ENCODE measurements around the gene CRY2. TPM values are rescaled to one million over a fixed set of nuclear protein-coding genes. Genes with fewer than 3 reads are reported as not detected.

The CRY2 gene
- total and polyA plus RNA-seq, 2 of the 13 experiments (the other 11 are each of a cell fraction or from before 2014, with no cell fraction given): 10.1 to 12.2 TPM

DNA sequence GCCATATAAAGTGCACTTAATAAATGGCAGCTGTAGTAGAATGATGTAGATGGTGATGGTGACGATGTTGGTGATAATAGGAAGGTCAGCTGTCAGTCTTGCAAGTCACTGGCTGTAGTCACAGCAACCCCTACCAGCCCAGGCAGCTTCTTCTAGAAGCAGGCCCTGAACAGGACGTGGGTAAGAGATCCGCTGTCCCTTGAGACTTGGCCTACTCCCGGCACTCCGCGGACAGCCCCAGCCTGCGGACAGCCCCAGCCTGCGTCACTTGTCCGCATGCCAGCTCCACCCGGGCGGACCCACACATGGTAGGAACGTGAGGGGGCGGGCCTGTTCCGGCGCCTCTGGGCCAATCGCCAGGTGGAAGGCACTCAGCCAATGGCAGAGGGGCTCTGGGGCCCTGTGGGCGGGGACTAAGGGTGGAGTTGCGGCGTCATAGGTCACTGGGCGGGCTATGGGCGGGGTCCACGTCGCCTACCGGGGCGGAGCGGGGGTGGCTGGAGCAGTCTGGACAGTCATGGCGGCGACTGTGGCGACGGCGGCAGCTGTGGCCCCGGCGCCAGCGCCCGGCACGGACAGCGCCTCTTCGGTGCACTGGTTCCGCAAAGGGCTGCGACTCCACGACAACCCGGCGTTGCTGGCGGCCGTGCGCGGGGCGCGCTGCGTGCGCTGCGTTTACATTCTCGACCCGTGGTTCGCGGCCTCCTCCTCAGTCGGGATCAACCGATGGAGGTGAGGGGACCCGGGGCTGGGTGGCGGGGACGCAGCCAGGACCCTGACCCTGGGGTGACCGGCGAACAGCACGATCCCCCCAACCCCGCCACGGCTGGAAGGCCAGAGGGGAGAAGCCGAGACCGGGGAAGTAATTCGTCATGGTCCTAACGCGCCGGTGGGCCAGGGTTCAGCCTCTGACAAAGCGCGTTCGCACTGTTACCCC, at the start of gene CRY2 (continued):
- TF ChIP-seq ZNF232 (CRISPR knock-in tag; IDR thresholded peaks at IDR 0.05; ENCODE audit: borderline replicate concordance): peak; percentile 69; the same call in 1 of the 2 replicates
- TF ChIP-seq NR1H2 (CRISPR knock-in tag; IDR thresholded peaks at IDR 0.05; ENCODE audit: borderline replicate concordance, low read depth): no peak; the same call in 1 of the 2 replicates
- peak; percentile 69; the same call in 1 of the 2 replicates for TF ChIP-seq KLF12 (CRISPR knock-in tag; IDR thresholded peaks at IDR 0.05; ENCODE audit: borderline replicate concordance)
- TF ChIP-seq, protein P1, sequence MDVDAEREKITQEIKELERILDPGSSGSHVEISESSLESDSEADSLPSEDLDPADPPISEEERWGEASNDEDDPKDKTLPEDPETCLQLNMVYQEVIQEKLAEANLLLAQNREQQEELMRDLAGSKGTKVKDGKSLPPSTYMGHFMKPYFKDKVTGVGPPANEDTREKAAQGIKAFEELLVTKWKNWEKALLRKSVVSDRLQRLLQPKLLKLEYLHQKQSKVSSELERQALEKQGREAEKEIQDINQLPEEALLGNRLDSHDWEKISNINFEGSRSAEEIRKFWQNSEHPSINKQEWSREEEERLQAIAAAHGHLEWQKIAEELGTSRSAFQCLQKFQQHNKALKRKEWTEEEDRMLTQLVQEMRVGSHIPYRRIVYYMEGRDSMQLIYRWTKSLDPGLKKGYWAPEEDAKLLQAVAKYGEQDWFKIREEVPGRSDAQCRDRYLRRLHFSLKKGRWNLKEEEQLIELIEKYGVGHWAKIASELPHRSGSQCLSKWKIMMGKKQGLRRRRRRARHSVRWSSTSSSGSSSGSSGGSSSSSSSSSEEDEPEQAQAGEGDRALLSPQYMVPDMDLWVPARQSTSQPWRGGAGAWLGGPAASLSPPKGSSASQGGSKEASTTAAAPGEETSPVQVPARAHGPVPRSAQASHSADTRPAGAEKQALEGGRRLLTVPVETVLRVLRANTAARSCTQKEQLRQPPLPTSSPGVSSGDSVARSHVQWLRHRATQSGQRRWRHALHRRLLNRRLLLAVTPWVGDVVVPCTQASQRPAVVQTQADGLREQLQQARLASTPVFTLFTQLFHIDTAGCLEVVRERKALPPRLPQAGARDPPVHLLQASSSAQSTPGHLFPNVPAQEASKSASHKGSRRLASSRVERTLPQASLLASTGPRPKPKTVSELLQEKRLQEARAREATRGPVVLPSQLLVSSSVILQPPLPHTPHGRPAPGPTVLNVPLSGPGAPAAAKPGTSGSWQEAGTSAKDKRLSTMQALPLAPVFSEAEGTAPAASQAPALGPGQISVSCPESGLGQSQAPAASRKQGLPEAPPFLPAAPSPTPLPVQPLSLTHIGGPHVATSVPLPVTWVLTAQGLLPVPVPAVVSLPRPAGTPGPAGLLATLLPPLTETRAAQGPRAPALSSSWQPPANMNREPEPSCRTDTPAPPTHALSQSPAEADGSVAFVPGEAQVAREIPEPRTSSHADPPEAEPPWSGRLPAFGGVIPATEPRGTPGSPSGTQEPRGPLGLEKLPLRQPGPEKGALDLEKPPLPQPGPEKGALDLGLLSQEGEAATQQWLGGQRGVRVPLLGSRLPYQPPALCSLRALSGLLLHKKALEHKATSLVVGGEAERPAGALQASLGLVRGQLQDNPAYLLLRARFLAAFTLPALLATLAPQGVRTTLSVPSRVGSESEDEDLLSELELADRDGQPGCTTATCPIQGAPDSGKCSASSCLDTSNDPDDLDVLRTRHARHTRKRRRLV (CRISPR knock-in tag; IDR thresholded peaks at IDR 0.05): no peak
- peak; percentile 66 for TF ChIP-seq ZNF616 (CRISPR knock-in tag; IDR thresholded peaks at IDR 0.05; ENCODE audit: low read depth)
- TF ChIP-seq NCOR1 (IDR thresholded peaks at IDR 0.05; ENCODE audit: borderline replicate concordance, low read length): no peak
- TF ChIP-seq PPARG (CRISPR knock-in tag; conservative IDR thresholded peaks at IDR 0.05): no peak
- TF ChIP-seq, protein P2, sequence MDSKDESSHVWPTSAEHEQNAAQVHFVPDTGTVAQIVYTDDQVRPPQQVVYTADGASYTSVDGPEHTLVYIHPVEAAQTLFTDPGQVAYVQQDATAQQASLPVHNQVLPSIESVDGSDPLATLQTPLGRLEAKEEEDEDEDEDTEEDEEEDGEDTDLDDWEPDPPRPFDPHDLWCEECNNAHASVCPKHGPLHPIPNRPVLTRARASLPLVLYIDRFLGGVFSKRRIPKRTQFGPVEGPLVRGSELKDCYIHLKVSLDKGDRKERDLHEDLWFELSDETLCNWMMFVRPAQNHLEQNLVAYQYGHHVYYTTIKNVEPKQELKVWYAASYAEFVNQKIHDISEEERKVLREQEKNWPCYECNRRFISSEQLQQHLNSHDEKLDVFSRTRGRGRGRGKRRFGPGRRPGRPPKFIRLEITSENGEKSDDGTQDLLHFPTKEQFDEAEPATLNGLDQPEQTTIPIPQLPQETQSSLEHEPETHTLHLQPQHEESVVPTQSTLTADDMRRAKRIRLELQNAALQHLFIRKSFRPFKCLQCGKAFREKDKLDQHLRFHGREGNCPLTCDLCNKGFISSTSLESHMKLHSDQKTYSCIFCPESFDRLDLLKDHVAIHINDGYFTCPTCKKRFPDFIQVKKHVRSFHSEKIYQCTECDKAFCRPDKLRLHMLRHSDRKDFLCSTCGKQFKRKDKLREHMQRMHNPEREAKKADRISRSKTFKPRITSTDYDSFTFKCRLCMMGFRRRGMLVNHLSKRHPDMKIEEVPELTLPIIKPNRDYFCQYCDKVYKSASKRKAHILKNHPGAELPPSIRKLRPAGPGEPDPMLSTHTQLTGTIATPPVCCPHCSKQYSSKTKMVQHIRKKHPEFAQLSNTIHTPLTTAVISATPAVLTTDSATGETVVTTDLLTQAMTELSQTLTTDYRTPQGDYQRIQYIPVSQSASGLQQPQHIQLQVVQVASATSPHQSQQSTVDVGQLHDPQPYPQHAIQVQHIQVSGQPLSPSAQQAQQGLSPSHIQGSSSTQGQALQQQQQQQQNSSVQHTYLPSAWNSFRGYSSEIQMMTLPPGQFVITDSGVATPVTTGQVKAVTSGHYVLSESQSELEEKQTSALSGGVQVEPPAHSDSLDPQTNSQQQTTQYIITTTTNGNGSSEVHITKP (CRISPR knock-in tag; IDR thresholded peaks at IDR 0.05; ENCODE audit: low read depth): peak; percentile 93
- TF ChIP-seq, protein P3, sequence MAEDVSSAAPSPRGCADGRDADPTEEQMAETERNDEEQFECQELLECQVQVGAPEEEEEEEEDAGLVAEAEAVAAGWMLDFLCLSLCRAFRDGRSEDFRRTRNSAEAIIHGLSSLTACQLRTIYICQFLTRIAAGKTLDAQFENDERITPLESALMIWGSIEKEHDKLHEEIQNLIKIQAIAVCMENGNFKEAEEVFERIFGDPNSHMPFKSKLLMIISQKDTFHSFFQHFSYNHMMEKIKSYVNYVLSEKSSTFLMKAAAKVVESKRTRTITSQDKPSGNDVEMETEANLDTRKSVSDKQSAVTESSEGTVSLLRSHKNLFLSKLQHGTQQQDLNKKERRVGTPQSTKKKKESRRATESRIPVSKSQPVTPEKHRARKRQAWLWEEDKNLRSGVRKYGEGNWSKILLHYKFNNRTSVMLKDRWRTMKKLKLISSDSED (CRISPR knock-in tag; IDR thresholded peaks at IDR 0.05): no peak
- peak; percentile 77 for TF ChIP-seq YEATS4 (CRISPR knock-in tag; IDR thresholded peaks at IDR 0.05; ENCODE audit: borderline replicate concordance)
- TF ChIP-seq, protein P4, sequence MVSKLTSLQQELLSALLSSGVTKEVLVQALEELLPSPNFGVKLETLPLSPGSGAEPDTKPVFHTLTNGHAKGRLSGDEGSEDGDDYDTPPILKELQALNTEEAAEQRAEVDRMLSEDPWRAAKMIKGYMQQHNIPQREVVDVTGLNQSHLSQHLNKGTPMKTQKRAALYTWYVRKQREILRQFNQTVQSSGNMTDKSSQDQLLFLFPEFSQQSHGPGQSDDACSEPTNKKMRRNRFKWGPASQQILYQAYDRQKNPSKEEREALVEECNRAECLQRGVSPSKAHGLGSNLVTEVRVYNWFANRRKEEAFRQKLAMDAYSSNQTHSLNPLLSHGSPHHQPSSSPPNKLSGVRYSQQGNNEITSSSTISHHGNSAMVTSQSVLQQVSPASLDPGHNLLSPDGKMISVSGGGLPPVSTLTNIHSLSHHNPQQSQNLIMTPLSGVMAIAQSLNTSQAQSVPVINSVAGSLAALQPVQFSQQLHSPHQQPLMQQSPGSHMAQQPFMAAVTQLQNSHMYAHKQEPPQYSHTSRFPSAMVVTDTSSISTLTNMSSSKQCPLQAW (CRISPR knock-in tag; IDR thresholded peaks at IDR 0.05): peak; percentile 72
- TF ChIP-seq ZNF605 (CRISPR knock-in tag; IDR thresholded peaks at IDR 0.05): peak; percentile 88
- peak; percentile 92 for TF ChIP-seq ZNF883 (CRISPR knock-in tag; IDR thresholded peaks at IDR 0.05; ENCODE audit: not compliant biosample characterization)
- TF ChIP-seq ZIK1 (CRISPR knock-in tag; IDR thresholded peaks at IDR 0.05; ENCODE audit: borderline replicate concordance, low read depth): peak; percentile 75; the same call in 1 of the 2 replicates
- TF ChIP-seq MIER3 (CRISPR knock-in tag; IDR thresholded peaks at IDR 0.05; ENCODE audit: borderline replicate concordance): peak; percentile 69; the same call in 1 of the 2 replicates
- peak; percentile 94 for TF ChIP-seq ZNF317 (CRISPR knock-in tag; IDR thresholded peaks at IDR 0.05)

All from HepG2 (cell line).